Caco-2 (cell line): Measurements from ENCODE around the gene ATXN8OS. TPM values are rescaled to one million over a fixed set of nuclear protein-coding genes. Genes with fewer than 3 reads are reported as not detected.

Experiments used
- Bru-seq: library from RNA; stranded (reverse); fragments of 400-500 nt; gene quantifications from one replicate; lab custom pipeline; 2021; lab: Mats Ljungman, UMichigan
- BruChase-seq, 2 experiments: library from RNA; stranded (reverse); fragments of 400-500 nt; gene quantifications; one replicate each; lab custom pipeline; 2021; lab: Mats Ljungman, UMichigan
- BruUV-seq: library from RNA; stranded (reverse); fragments of 400-500 nt; replicated peaks from 2 replicates; lab custom pipeline; 2021; lab: Mats Ljungman, UMichigan
- CTCF ChIA-PET: fragments of 300-600 bp; sonication (Branson Sonifier 250); formaldehyde crosslinking; loops from one replicate; lab custom pipeline; 2022; ENCODE audit warnings: antibody characterized with exemption; lab: Charles Lee
- POLR2A ChIA-PET: fragments of 300-600 bp; sonication (Branson Sonifier 250); formaldehyde crosslinking; loops from one replicate; lab custom pipeline; 2022; ENCODE audit warnings: antibody characterized with exemption; lab: Charles Lee
- DNase-seq, 2 experiments: peaks; one replicate each; pipeline versions ENCODE4 v3.0.0 to v3.0.0-alpha.2; 2020 to 2022
- H3K27me3 ChIP-seq: replicated peaks from 2 replicates; pipeline ENCODE4 v1.6.0; 2011; ENCODE audit warnings: low read length; ENCODE audit not compliant: control insufficient read depth, insufficient read depth
- H3K36me3 ChIP-seq: 2 replicates; pipeline ENCODE4 v1.5.1; 2011; ENCODE audit warnings: low read length; ENCODE audit not compliant: control insufficient read depth, insufficient read depth
- H3K4me1 ChIP-seq: fragments of 250-450 bp; sonication (Bioruptor Pico); 2 replicates; pipeline ENCODE4 v1.5.1; 2020; ENCODE audit warnings: mild to moderate bottlenecking
- H3K4me3 ChIP-seq: 2 replicates; pipeline ENCODE4 v1.5.1; 2011; ENCODE audit warnings: low read depth, mild to moderate bottlenecking, control low read depth, low read length
- H3K9me3 ChIP-seq: fragments of 250-450 bp; sonication (Bioruptor Pico); 2 replicates; pipeline ENCODE4 v1.5.1; 2020; ENCODE audit warnings: mild to moderate bottlenecking, moderate library complexity
- H3K27ac Mint-ChIP-seq: one replicate; pipeline ENCODE4 v1.8.0; 2022; ENCODE audit warnings: mixed read lengths; ENCODE audit not compliant: unreplicated experiment
- H3K27me3 Mint-ChIP-seq: one replicate; pipeline ENCODE4 v1.8.0; 2022; ENCODE audit warnings: mixed read lengths; ENCODE audit not compliant: insufficient read depth, unreplicated experiment
- H3K36me3 Mint-ChIP-seq: one replicate; pipeline ENCODE4 v1.8.0; 2022; ENCODE audit warnings: mild to moderate bottlenecking, mixed read lengths; ENCODE audit not compliant: insufficient read depth, unreplicated experiment
- H3K4me1 Mint-ChIP-seq: one replicate; pipeline ENCODE4 v1.8.0; 2022; ENCODE audit warnings: low read depth, mixed read lengths; ENCODE audit not compliant: unreplicated experiment
- H3K4me3 Mint-ChIP-seq: one replicate; pipeline ENCODE4 v1.8.0; 2022; ENCODE audit warnings: mild to moderate bottlenecking, moderate library complexity, mixed read lengths; ENCODE audit not compliant: unreplicated experiment
- H3K9me3 Mint-ChIP-seq: one replicate; pipeline ENCODE4 v1.8.0; 2022; ENCODE audit warnings: mixed read lengths; ENCODE audit not compliant: unreplicated experiment
- CTCF ChIP-seq, 2 experiments: fragments of 200-600 bp in 1 of 2; IDR thresholded peaks; 1 replicate in 1 of 2; 2 replicates in 1 of 2; pipeline versions ENCODE4 v1.5.1 to v1.8.0; 2011 to 2022; ENCODE audit warnings: antibody characterized with exemption in 1 of 2, control low read depth in 1 of 2, inconsistent platforms in 1 of 2, low read depth in 1 of 2, low read length in 1 of 2, mild to moderate bottlenecking in 1 of 2, moderate library complexity in 1 of 2; ENCODE audit not compliant: insufficient read depth in 1 of 2, severe bottlenecking in 1 of 2, unreplicated experiment in 1 of 2
- intact Hi-C: fragments of 100-400 bp; cut with micrococcal nuclease; formaldehyde crosslinking; loops from one replicate; pipeline ENCODE4 v1.10.0; 2022; ENCODE audit not compliant: unreplicated experiment
- long read RNA-seq: library from polyadenylated mRNA; stranded (forward); transcript quantifications from one replicate; pipeline ENCODE4 v2.0.0, GENCODE V29; 2022
- total RNA-seq: library from RNA; stranded (reverse); gene quantifications from 2 replicates; pipeline ENCODE4 v1.2.3, GENCODE V29; 2022

ATXN8OS gene
- total RNA-seq (not detected in 2 replicates), Bru-seq, nascent RNA (not detected), BruChase-seq, experiment 1, labeled RNA remaining after a 2-hour chase (not detected), BruChase-seq, experiment 2, labeled RNA remaining after a 6-hour chase (not detected)
- long read RNA-seq, result 0 reads

GRCh38 chr13:70107498-70108281 is at the start of gene ATXN8OS:
TSS of gene ATXN8OS (plus strand) at chr13:70107826.
- Mint-ChIP-seq H3K4me3 (no peak within 1 kb of the TSS), H3K9me3 (no peaks in the 10 kb centered on the region), H3K4me1 (no peaks in the 10 kb centered on the region), H3K27me3 (no peaks in the 10 kb centered on the region), H3K36me3 (no peaks in the 10 kb centered on the region), H3K27ac (no peak within 1 kb of the TSS)
- ChIA-PET POLR2A (no interaction called here), CTCF (no interaction called here)
- H3K4me3 ChIP-seq, result no peak within 1 kb of the TSS
- H3K4me1 ChIP-seq, result no peaks in the 10 kb centered on the region
- no peak for TF ChIP-seq CTCF (IDR thresholded peaks at IDR 0.05; ENCODE audit: insufficient read depth in 1 of 2, low read depth in 1 of 2, low read length in 1 of 2, severe bottlenecking in 1 of 2, unreplicated experiment in 1 of 2)
- intact Hi-C loops, result no loop called here
- no peaks in the 10 kb centered on the region for H3K9me3 ChIP-seq
- H3K36me3 ChIP-seq, result no peaks in the 10 kb centered on the region
- DNase-seq, result no peak
- no peaks in the 10 kb centered on the region for H3K27me3 ChIP-seq
- no TSS peak for BruUV-seq

GRCh38 chr13:70080012-70080411 is 27.6 kb upstream of the ATXN8OS start:
- H3K36me3 Mint-ChIP-seq, result no peaks in the 10 kb centered on the region
- DNase-seq, result no peak
- H3K36me3 ChIP-seq, result no peaks in the 10 kb centered on the region
- no peak overlapping the region for H3K27ac Mint-ChIP-seq
- intact Hi-C loops, result no loop called here
- no peak overlapping the region for H3K4me3 ChIP-seq
- no peaks in the 10 kb centered on the region for H3K9me3 ChIP-seq
- BruUV-seq, result no TSS peak
- no peak overlapping the region for H3K4me3 Mint-ChIP-seq
- H3K27me3 Mint-ChIP-seq, result no peaks in the 10 kb centered on the region
- ChIA-PET POLR2A (no interaction called here), CTCF (no interaction called here)
- no peaks in the 10 kb centered on the region for H3K4me1 Mint-ChIP-seq
- H3K9me3 Mint-ChIP-seq, result no peaks in the 10 kb centered on the region
- H3K4me1 ChIP-seq, result no peaks in the 10 kb centered on the region
- TF ChIP-seq CTCF (IDR thresholded peaks at IDR 0.05; ENCODE audit: insufficient read depth in 1 of 2, low read depth in 1 of 2, low read length in 1 of 2, severe bottlenecking in 1 of 2, unreplicated experiment in 1 of 2), result no peak
- no peaks in the 10 kb centered on the region for H3K27me3 ChIP-seq

- Histone ChIP-seq H3K9me3 (no peaks in the 10 kb centered on the region), H3K36me3 (no peaks in the 10 kb centered on the region), H3K4me3 (no peak overlapping the region), H3K4me1 (no peaks in the 10 kb centered on the region), H3K27me3 (no peaks in the 10 kb centered on the region)
- no peak for DNase-seq
- BruUV-seq, result no TSS peak
- H3K36me3 Mint-ChIP-seq, result no peaks in the 10 kb centered on the region
- peaks cover 2% of the 10 kb centered on the region for H3K27me3 Mint-ChIP-seq
- no peak for TF ChIP-seq CTCF (IDR thresholded peaks at IDR 0.05; ENCODE audit: insufficient read depth in 1 of 2, low read depth in 1 of 2, low read length in 1 of 2, severe bottlenecking in 1 of 2, unreplicated experiment in 1 of 2)
- CTCF ChIA-PET, result interaction anchor here (0.5 kb wide), 1 partner anchor 141 kb away, joined by 5 read pairs; no protein-coding TSS in a partner anchor
- H3K9me3 Mint-ChIP-seq, result no peaks in the 10 kb centered on the region
- H3K4me1 Mint-ChIP-seq, result no peaks in the 10 kb centered on the region
- intact Hi-C loops, result no loop called here
- no peak overlapping the region for H3K27ac Mint-ChIP-seq
- H3K4me3 Mint-ChIP-seq, result no peak overlapping the region
- POLR2A ChIA-PET, result no interaction called here
Observed at GRCh38 chr13:70087247-70087646, 20.4 kb upstream of the ATXN8OS start.
